Mesothelial cell of epicardium (in vitro differentiated cells): ENCODE data around the gene PYM1. TPM values are rescaled to one million over a fixed set of nuclear protein-coding genes. Genes with fewer than 3 reads are reported as not detected.
"Not testable (repeated sequence)": the region's sequence is repeated elsewhere in the genome, so short reads cannot be mapped to it uniquely, and the experiment has no call there.

Experiments used
- DNase-seq, 2 experiments: peaks; one replicate each; pipeline ENCODE4 v3.0.0; 2021; ENCODE audit warnings: low spot score in 2 of 2; ENCODE audit not compliant: unreplicated experiment in 2 of 2
- H3K27ac Mint-ChIP-seq: 2 replicates; pipeline ENCODE4 v1.8.0; 2021; ENCODE audit warnings: mixed read lengths
- H3K27me3 Mint-ChIP-seq: 2 replicates; pipeline ENCODE4 v1.8.0; 2021; ENCODE audit warnings: low read depth, mixed read lengths
- H3K36me3 Mint-ChIP-seq: 2 replicates; pipeline ENCODE4 v1.8.0; 2021; ENCODE audit warnings: mixed read lengths
- H3K4me1 Mint-ChIP-seq: 2 replicates; pipeline ENCODE4 v1.8.0; 2021; ENCODE audit warnings: mixed read lengths
- H3K4me3 Mint-ChIP-seq: 2 replicates; pipeline ENCODE4 v1.8.0; 2021; ENCODE audit warnings: mild to moderate bottlenecking, moderate library complexity, mixed read lengths
- H3K9me3 Mint-ChIP-seq: 2 replicates; pipeline ENCODE4 v1.8.0; 2021; ENCODE audit warnings: mixed read lengths
- CTCF ChIP-seq: fragments of 200-600 bp; sonication (generic); IDR thresholded peaks from one replicate; pipeline ENCODE4 v1.5.0; 2021; ENCODE audit warnings: antibody characterized with exemption; ENCODE audit not compliant: unreplicated experiment
- total RNA-seq: library from RNA; stranded (reverse); gene quantifications from 3 replicates; pipeline ENCODE4 v1.2.1, GENCODE V29; 2021

Gene PYM1
- total RNA-seq, 1 donor from 2014 or later: 22.9 TPM

DNA sequence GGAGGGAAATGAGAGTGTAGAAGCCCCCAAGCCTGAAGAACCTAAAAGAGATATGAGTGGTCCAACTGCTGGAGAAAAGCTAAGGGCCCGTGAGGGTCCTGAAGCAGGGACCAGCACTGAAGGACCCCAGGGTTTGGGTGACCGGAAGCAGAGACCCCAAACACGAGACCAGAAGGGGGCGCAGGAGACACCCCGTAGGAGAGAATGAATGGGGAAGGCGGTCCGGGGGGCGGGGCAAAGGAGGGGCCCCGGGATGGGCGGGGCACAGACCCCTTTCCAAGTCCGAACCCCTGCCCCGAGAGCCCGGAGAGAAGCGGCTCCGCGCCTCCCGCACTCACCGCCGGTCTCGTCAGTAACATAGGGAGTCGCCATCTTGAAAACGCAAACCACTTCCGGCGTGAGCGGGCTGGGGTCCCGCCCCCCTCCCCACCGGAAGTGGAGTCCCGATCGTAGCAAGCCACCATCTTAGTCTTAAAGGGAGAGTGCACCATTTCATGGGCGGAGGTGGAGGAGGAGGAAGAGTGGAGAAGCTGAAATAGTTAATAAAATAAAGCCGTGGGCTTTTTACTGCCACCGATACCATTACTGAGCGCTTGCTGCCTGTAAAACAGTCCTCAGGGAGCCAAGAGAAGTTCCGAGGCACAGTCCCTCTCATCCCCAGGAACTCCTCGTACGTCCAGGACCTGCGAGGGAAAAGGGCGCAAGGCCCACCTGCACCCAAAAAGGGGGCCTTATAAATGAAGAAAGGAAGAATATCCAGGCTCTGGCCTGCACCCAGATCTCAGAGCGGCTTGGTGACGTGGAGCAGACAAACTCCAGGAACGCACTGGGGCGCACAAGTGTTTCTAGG is 731 bp downstream of the PYM1 start:
- Mint-ChIP-seq H3K9me3 (no peaks in the 10 kb centered on the region), H3K27me3 (no peaks in the 10 kb centered on the region), H3K36me3 (peaks cover 3% of the 10 kb centered on the region), H3K4me1 (peaks cover 45% of the 10 kb centered on the region), H3K27ac (peak overlapping the region; percentile 100), H3K4me3 (peak overlapping the region; percentile 99)
- peak; percentile 74 to 86 for DNase-seq
- TF ChIP-seq CTCF: peak; percentile 59

DNA sequence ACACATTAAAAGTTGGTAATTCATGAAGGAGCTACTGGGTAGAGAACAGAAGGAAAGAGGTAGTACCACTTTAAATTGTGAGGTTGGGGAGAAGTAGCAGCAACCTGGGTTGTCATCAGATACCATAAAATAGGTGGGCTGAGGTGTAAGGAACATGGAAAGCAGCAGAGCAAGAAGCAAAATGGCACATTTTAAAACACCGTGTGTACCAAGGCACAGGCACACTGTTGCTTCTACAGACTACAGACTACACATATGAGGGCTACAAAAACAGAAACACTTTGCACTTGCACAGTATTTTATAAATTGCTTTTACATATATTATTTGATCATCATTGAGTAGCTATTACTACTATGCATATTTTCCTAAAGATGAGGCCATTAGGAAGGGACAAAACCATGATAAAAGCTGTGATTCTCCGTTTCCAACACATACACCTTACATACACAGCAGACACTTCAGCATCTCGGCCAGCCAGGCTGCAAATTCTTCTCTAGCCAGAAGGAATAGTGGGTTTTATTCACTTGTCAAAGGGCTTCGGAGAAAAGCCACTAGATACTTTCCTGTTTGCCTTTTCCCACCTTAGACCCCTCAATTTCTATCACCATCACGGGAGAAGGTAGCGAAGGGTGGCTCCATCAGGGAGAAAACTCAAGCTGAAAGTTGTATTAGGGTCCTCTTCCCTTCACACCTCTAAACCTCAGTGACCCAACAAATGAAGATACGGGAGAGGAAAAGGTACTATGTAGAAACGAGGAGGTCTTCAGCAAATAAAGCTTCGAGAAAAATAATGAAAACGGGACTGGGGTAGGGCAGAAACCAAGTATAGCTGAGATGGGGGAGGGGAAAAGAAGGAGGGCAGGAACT is 1.6 kb downstream of the PYM1 start:
- Mint-ChIP-seq H3K36me3 (peaks cover 3% of the 10 kb centered on the region), H3K27me3 (no peaks in the 10 kb centered on the region), H3K27ac (peak overlapping the region; percentile 100), H3K4me3 (peak overlapping the region; percentile 99), H3K9me3 (no peaks in the 10 kb centered on the region), H3K4me1 (peaks cover 39% of the 10 kb centered on the region)
- TF ChIP-seq CTCF: no peak
- DNase-seq: no peak

- Mint-ChIP-seq H3K4me3 (peak overlapping the region; percentile 99), H3K4me1 (peaks cover 32% of the 10 kb centered on the region), H3K27me3 (no peaks in the 10 kb centered on the region), H3K27ac (peak overlapping the region; percentile 100), H3K9me3 (no peaks in the 10 kb centered on the region), H3K36me3 (peaks cover 3% of the 10 kb centered on the region)
- DNase-seq: no peak
- no peak for TF ChIP-seq CTCF
Observed at GRCh38 chr12:55925371-55925770, 2.3 kb downstream of the PYM1 start.

DNA sequence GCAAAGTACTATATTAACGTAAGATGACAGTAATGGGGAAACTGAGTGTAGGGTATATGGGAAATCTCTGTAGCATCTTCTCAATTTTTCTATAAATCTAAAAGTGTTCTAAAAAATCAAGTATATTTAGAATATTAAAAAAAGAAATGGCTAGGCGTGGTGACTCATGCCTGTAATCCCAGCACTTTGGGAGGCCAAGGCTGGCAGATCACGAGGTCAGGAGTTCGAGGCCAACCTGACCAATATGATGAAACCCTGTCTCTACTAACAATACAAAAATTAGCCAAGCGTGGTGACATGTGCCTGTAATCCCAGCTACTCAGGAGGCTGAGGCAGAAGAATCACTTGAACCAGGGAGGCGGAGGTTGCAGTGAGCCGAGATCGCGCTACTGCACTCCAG is 4.0 kb downstream of the PYM1 start:
- H3K4me1 Mint-ChIP-seq: peaks cover 20% of the 10 kb centered on the region
- not testable (repeated sequence) for H3K36me3 Mint-ChIP-seq, H3K27me3 Mint-ChIP-seq, H3K27ac Mint-ChIP-seq, H3K9me3 Mint-ChIP-seq, DNase-seq, H3K4me3 Mint-ChIP-seq

DNA sequence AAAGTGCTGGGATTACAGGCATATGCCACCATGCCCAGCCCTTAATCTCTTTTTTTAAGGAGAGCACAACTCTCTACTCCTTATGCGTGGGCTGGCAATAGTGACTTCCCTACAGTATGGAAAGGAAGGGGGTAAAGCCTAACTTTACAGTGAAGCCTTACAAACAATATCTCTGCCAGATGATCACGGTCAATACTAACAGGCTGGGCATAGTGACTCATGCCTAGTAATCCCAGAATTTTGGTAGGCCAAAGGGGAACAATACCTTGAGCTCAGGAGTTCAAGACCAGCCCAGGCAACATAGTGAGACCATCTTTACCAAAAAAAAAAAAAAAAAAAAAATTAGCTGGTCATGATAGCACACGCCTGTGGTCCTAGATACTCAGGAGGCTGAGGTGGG is 5.6 kb downstream of the PYM1 start:
- Mint-ChIP-seq H3K9me3 (no peaks in the 10 kb centered on the region), H3K27me3 (no peaks in the 10 kb centered on the region), H3K27ac (no peak overlapping the region), H3K36me3 (peaks cover 3% of the 10 kb centered on the region), H3K4me3 (no peak overlapping the region), H3K4me1 (peaks cover 16% of the 10 kb centered on the region)
- no peak for TF ChIP-seq CTCF
- no peak for DNase-seq

DNA sequence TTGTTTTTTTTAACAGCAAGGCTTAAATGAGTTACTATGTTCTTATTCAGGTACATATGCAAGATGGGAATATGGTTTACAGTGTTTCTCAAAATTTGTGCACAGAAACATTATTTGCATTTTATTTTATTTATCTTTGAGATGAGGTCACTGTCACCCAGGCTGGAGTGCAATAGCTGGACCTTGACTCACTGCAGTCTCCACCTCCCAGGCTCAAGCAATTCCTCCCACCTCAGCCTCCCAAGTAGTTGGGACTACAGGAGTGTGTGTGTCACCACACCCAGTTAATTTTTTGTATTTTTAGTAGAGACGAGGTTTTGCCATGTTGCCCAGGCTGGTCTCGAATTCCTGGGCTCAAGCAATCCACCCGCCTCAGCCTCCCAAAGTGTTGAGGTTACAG is 8.7 kb downstream of the PYM1 start:
- not testable (repeated sequence) for H3K36me3 Mint-ChIP-seq, H3K9me3 Mint-ChIP-seq, H3K4me1 Mint-ChIP-seq, H3K4me3 Mint-ChIP-seq, H3K27ac Mint-ChIP-seq, H3K27me3 Mint-ChIP-seq, DNase-seq
